Measurements from ENCODE around the gene ARMC6. TPM values are rescaled to one million over a fixed set of nuclear protein-coding genes. Genes with fewer than 3 reads are reported as not detected.
"Not testable (repeated sequence)": the region's sequence is repeated elsewhere in the genome, so short reads cannot be mapped to it uniquely, and the experiment has no call there.

ARMC6 gene
- total RNA-seq, 1 donor from 2014 or later: 19.5 TPM

- DNase-seq (ENCODE audit: low spot score): no peak
These were observed 10.9 kb upstream of the ARMC6 start for GRCh38 chr19:19022380-19022961.

- DNase-seq (ENCODE audit: low spot score): not testable (repeated sequence)
These were observed 10.0 kb upstream of the ARMC6 start for GRCh38 chr19:19023376-19023775.

GRCh38 chr19:19025861-19026260 is 7.5 kb upstream of the ARMC6 start:
- no peak for DNase-seq (ENCODE audit: low spot score)

GRCh38 chr19:19026299-19026971 is 7.0 kb upstream of the ARMC6 start:
- no peak for DNase-seq (ENCODE audit: low spot score)

GRCh38 chr19:19027228-19027627 is 6.2 kb upstream of the ARMC6 start:
- DNase-seq (ENCODE audit: low spot score): no peak

- no peak for DNase-seq (ENCODE audit: low spot score)
These were observed 4.9 kb upstream of the ARMC6 start for GRCh38 chr19:19028526-19028925.

- no peak for DNase-seq (ENCODE audit: low spot score)
These were observed 1.5 kb upstream of the ARMC6 start for GRCh38 chr19:19031891-19032290.

- DNase-seq (ENCODE audit: low spot score): peak; percentile 86
These were observed 805 bp upstream of the ARMC6 start for GRCh38 chr19:19032420-19033175.

GRCh38 chr19:19033176-19033425 is 302 bp upstream of the ARMC6 start:
- no peak for DNase-seq (ENCODE audit: low spot score)

- no peak for DNase-seq (ENCODE audit: low spot score)
These were observed 811 bp downstream of the ARMC6 start for GRCh38 chr19:19034204-19034624.

- DNase-seq (ENCODE audit: low spot score): no peak
These were observed 6.5 kb downstream of the ARMC6 start for GRCh38 chr19:19039901-19040300.

- DNase-seq (ENCODE audit: low spot score): peak; percentile 63
These were observed 7.0 kb downstream of the ARMC6 start for GRCh38 chr19:19040417-19040816.

- no peak for DNase-seq (ENCODE audit: low spot score)
These were observed 9.4 kb downstream of the ARMC6 start for GRCh38 chr19:19042732-19043280.

- no peak for DNase-seq (ENCODE audit: low spot score)
These were observed 10.1 kb downstream of the ARMC6 start for GRCh38 chr19:19043481-19043880.

GRCh38 chr19:19043881-19044280 is 10.5 kb downstream of the ARMC6 start:
- DNase-seq (ENCODE audit: low spot score): no peak

GRCh38 chr19:19049406-19049805 is 16.0 kb downstream of the ARMC6 start:
- no peak for DNase-seq (ENCODE audit: low spot score)

- no peak for DNase-seq (ENCODE audit: low spot score)
These were observed 16.7 kb downstream of the ARMC6 start for GRCh38 chr19:19050104-19050503.

GRCh38 chr19:19050731-19051130 is 17.3 kb downstream of the ARMC6 start:
- no peak for DNase-seq (ENCODE audit: low spot score)

- DNase-seq (ENCODE audit: low spot score): no peak
These were observed 18.2 kb downstream of the ARMC6 start for GRCh38 chr19:19051478-19052213.

GRCh38 chr19:19052921-19053320 is 19.5 kb downstream of the ARMC6 start:
- DNase-seq (ENCODE audit: low spot score): no peak

- peak; percentile 51 for DNase-seq (ENCODE audit: low spot score)
These were observed 20.3 kb downstream of the ARMC6 start for GRCh38 chr19:19053508-19054314.

Data from mucosa of gallbladder (tissue), 1 donor.